SW480 (cell line): ENCODE results near the gene POLR2L.

ENCODE experiments used
- DNase-seq: peaks from one replicate; pipeline ENCODE4 v3.0.0-alpha.2; 2016; ENCODE audit warnings: low spot score

The POLR2L gene

GRCh38 chr11:838441-839279 lies 3.7 kb downstream of the POLR2L start:
- no peak for DNase-seq

- no peak for DNase-seq
Observed at GRCh38 chr11:837990-838307, 4.4 kb downstream of the POLR2L start.

GRCh38 chr11:837189-837989 lies 4.9 kb downstream of the POLR2L start:
- DNase-seq: no peak

DNA sequence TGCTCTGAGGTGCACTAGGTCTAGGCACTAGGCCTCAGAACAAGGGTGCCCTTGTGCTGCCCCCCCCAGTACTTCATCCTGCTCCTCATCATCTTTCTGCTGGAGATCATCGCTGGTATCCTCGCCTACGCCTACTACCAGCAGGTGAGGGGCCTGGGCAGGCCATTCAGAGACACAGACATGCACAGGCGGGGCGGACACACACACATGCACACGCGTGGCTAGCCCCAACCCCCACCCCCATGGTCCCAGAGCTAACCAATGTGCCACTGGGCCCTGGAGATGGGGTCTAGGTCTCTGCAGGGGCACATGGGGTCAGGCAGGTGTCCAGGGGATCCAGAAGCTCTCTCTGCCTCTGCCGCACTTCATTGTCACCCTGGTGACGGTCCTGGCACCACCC lies 5.6 kb downstream of the POLR2L start:
- no peak for DNase-seq

DNA sequence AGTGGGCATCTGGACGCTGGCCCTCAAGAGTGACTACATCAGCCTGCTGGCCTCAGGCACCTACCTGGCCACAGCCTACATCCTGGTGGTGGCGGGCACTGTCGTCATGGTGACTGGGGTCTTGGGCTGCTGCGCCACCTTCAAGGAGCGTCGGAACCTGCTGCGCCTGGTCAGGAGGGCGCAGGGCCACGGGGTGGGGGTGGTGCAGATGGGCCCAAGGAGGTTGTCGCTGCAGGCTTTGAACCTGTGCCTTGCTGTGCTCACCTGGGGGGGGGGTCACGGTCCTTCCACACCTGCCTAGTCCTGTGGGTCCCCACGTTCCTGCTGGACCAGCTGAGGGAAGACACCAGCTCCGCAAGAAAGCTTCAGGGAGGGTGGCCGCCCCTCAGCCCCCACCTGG lies 6.1 kb downstream of the POLR2L start:
- DNase-seq: no peak

DNA sequence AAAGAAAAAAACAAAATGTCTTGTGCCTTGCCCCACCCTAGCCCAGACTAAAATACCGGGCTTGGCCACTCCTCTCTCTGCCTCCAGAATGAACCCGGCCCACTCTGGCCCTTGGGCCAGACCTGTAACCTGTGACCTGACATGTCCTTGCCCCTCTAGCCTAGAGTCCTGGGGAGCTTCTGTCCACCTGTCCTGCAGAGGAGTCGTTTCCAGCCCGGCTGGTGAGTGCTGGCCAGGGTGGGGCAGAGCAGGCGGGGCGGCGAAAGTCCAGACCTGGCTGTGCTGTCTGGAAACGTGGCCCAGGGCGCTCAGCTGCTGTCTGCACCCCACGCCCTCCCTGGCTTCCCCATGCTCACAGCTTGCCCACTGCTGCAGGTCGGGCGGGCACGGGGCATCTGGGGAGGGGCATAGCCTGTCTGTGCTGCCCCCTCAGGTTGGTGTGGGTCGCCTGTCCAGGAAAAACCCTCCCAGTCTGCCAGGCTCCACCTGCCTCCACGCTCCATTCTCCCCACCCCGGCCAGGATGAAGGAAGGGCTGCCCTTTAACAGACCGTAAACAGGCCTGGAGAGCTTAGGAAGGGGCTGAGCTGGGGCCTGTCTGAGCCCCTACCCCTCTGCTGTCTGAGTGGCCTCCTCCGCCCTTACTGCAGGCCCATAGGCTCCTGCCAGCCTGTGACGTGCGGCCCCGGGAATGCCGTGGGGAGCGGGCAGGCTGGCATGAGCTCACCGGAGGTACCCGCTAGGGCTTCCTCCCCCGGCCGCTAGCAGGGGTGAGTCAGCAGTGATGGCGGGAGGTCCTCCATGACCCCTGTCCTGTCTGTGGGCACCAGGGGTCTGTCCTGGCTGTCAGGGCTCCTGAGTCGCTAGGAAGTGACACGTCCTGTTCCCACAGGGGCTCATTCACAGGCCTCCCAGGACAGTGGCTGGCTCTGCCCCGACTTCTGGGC lies 7.7 kb downstream of the POLR2L start:
- DNase-seq: peak; percentile 90

DNA sequence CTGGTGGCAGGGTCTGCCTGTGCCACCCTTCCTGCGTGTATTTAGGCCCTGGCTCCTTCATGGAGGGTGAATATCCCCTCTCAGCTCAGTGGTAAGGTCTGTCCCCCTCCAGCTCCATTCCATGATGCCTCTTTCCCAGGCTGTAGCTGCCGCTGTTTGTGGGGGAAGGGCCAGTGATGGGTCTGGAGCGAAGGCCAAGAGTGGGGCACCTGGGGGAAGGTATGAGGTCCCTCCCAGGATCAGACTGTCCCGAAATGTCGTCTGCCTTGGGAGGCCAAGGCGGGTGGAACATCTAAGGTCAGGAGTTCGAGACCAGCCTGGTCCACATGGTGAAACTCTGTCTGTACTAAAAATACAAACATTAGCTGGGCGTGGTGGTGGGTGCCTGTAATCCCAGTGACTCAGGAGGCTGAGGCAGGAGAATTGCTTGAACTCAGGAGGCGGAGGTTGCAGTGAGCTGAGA lies 8.4 kb downstream of the POLR2L start:
- DNase-seq: no peak

GRCh38 chr11:833114-833791 lies 9.1 kb downstream of the POLR2L start:
- DNase-seq: no peak

DNA sequence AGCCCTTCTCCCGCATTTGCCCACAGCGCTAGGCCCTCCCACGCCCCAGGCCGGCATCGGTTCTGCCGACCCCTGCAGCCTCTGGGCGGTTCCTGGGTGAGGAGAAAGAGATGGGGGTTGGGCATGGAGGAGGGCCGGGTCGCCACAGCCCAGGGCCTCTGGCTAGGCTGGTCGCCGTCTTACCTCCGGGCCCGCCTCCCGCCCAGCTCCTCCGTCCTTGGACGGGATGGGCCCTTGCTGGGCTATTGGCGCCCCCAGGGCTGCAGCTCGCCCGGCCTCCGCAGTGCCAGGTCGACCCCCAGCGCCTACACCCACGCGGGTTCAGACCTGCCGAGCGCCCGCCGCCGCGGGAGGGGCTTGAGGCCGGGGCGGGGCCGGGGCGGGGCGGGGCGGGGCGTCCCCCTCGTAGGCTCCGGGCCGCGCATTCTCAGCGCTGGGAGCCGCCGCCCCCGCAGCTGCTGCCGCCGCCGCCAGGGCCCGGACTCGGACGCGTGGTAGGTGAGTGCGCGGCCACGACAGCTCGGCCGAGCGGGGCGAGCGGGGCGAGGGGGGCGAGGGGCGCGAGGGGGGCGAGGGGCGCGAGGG lies 9.7 kb downstream of the POLR2L start, which contains the start of gene CD151:
CD151 (plus strand) TSS at position 424 of the 585 bp plus-strand sequence. CDS start 3,118 bp downstream, outside the sequence.
- DNase-seq: peak; percentile 60

DNA sequence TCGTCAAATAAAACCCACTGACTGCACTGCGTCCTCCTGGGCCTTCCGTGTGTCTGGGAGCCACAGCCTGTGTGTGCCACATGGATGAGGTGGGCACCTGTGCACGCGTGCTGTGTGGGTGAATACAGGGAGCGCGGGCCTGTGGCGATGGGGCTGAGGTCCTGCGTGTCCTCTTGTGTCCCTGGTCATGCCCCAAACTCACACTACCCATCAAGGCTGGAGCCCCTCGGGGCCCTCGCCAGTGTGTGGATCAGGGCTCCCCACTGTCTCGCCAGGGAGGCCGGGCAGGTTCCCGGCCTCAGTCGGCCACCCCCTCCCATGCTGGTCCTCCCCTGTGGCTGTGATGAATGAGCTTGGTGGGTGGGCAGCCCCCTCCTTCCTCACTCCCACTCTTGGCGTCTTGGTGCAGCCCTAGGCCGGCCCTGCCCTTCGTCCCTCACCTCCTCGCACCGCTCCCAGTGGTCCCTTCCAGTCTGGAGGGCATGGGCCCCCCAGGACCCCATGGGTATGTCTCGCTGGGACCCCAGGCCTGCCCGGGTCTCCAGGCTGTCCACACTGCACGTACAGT lies 10.3 kb downstream of the POLR2L start:
- DNase-seq: no peak

DNA sequence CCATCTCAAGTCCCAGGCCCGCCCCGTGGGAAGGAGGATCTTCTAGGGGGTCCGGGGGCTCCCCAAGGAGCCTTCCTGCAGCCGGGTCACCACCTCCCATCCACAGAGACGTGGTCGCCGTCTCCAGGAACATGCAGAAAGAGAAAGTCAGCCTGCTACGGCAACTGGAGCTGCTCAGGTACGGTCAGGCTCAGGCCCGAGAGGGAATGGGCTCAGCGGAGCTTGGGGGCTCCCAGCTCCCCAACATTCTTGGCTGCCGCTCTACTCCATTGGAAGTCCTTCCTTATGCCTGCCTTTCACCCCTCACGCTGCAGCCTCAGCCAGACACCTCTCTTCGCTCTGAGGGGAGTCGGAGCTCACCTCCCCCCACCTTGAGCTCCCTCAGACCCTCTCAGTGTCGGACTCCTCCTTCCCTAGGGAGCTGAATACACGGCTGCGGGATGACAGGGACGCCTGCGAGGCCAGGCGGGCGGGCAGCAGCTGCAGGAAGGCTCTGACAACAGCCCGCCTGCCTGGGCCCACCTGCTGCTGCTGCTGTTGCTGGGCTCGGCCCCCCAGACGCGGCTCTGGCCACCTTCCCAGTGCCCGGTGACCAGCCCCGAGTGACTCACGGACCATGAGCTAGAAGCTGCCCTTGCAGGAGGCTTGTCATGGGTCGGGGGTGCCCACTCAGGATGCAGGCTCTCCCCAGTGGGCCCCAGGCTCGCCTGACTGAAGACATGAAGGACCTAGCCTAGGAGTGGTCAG lies 11.0 kb downstream of the POLR2L start:
- DNase-seq: no peak

DNA sequence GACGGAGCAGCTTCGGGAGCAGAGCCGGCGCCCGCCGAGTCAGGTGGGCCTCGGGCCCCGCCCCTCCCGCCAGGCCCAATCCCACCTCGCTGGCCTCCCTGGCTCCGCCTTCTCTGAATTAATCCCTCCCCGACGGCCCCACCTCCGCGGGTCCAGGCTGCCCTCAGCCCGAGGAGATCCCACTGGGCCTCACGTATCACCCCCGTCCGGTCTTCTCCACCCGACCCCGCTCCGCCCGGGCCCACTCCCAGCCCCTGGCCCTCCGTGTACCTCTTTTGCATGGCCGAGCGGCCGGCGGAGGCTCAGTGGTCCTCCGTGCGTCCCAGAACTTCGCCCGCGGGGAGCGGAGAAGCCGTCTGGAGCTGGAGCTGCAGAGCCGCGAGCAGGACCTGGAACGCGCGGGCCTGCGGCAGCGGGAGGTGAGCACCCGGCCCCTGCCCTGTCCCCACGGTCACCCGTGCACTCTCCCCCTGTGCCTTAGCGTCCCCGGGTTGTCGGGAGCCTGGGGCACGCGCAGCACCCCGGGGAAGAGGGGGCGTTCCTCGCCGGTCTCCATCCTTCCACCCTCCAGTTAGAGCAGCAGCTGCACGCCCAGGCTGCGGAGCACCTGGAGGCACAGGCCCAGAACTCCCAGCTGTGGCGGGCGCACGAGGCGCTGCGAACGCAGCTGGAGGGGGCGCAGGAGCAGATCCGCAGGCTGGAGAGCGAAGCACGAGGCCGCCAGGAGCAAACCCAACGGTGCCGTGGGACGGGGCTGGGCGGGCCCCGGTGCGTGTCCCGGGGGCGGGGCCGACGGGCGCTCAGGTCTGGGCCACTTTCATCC lies 11.8 kb downstream of the POLR2L start:
- DNase-seq: peak; percentile 77

GRCh38 chr11:829847-830294 lies 12.5 kb downstream of the POLR2L start:
- DNase-seq: no peak

- no peak for DNase-seq
Observed at GRCh38 chr11:829176-829846, 13.0 kb downstream of the POLR2L start.

DNA sequence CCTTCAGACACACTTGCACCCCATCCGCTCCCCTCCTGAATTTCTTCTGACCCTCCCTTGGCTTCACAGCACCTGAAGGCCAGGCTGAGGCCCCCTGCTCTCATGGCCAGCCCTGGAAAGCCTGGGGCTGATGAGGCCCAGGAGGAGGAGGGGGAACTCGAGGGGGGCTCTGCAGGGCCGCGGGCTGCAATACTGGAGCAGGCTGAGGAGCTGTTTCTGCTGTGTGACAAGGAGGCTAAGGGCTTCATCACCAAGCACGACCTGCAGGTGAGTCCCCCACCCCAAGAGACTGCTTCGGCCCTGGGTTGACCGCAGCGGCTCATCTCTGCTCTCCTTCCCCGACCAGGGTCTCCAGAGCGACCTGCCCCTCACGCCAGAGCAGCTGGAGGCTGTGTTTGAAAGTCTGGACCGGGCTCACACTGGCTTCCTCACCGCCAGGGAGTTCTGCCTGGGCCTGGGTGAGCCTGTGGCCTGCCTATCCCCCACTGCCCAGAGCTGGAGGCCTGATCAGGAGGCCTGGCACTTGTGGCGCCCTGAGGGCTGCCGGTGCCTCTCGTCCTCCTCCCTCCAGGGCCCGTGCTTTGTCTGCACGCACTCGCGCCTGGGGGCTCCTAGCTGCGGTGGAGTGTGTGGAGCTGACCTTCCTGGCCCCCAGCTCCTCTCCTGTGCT lies 13.7 kb downstream of the POLR2L start:
- DNase-seq: no peak

DNA sequence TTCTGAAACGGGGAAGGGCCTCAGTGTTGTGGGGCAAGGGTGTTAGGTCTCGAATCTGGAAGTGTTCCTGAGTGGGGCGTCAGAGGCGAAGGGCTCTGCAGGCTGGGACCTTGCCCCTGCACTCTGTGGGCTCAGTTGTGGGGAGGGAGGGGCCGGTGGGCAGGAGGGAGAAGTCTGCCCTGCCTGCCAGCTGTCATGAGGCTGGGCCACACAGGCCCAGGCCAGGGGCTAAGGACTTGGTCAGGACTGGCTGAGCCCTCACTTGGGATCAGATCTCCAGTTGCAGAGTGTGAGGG lies 14.5 kb downstream of the POLR2L start, which contains the start of gene CRACR2B:
CRACR2B (plus strand) TSS at position 23 of the 296 bp plus-strand sequence. CDS start 689 bp downstream, outside the sequence.
- no peak for DNase-seq

DNA sequence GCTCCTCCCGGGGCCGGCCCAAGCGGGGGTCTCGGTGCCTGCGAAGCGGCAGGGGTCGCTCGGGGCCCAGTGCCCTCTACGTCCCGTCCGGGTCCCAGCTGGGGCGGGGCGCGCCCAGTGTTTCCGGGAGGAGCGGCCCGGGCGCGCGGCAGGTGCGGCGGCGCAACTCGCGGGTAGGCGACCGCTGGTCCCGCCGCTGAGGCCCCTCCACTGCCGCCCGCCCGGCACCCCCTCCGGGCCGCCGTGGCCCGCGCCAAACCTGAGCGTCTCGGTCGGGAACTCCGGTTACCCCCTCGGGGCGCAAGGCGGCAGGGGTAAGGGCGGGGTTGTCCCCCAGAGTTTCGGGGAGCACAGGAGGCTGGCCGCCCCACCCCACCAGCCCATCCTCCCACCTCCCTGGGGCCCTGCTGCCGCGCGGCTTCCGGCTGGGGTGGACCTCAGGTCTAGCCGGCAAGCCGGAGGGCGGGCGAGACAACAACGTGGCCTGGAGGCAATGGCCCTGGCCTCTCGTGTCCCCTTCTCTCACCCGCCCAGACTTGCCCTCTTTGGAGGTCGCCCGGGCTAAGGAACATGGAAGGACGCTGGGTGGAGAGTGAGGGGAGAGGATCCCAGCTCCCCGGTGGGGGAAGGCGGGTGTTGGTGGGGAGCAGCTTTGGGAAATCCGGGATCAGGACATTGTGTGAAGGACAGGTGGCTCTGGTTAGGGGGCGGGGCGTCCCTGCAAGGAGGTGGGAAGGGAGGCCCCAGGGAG lies 15.0 kb downstream of the POLR2L start:
- peak; percentile 60 for DNase-seq
